RWPE1 (cell line): ENCODE results near the gene ST3GAL5.
"Not testable (repeated sequence)": the region's sequence is repeated elsewhere in the genome, so short reads cannot be mapped to it uniquely, and the experiment has no call there.

Source experiments
- CTCF ChIA-PET: fragments of 350-600 bp; sonication (Branson Sonifier 250); formaldehyde crosslinking; extraction: SDS; loops from one replicate; lab custom pipeline; 2021; lab: Yijun Ruan, JAX
- POLR2A ChIA-PET: fragments of 400-600 bp; formaldehyde crosslinking; extraction: SDS; loops from one replicate; lab custom pipeline; 2020; ENCODE audit warnings: antibody characterized with exemption; ENCODE audit not compliant: low non-redundant PET; lab: Yijun Ruan, JAX
- DNase-seq: peaks from one replicate; pipeline ENCODE4 v3.0.0; 2012; ENCODE audit warnings: low spot score
- H3K27ac ChIP-seq: fragments of 450-650 bp; 2 replicates; pipeline ENCODE4 v1.5.1; 2017
- CTCF ChIP-seq: fragments of 450-650 bp; conservative IDR thresholded peaks from 2 replicates; pipeline ENCODE4 v1.5.1; 2017; ENCODE audit warnings: low read depth, mild to moderate bottlenecking

ST3GAL5 gene

GRCh38 chr2:85888020-85888683 lies 638 bp downstream of the ST3GAL5 start:
- TF ChIP-seq CTCF, result no peak
- ChIA-PET CTCF (interaction anchor here (0.6 to 2.6 kb wide), 16 partner anchors 16 to 303 kb away, joined by 3 to 12 read pairs (median 4); no protein-coding TSS in a partner anchor), POLR2A (no interaction called here)
- peak; percentile 20 for DNase-seq
- peak overlapping the region; percentile 74 for H3K27ac ChIP-seq

DNA sequence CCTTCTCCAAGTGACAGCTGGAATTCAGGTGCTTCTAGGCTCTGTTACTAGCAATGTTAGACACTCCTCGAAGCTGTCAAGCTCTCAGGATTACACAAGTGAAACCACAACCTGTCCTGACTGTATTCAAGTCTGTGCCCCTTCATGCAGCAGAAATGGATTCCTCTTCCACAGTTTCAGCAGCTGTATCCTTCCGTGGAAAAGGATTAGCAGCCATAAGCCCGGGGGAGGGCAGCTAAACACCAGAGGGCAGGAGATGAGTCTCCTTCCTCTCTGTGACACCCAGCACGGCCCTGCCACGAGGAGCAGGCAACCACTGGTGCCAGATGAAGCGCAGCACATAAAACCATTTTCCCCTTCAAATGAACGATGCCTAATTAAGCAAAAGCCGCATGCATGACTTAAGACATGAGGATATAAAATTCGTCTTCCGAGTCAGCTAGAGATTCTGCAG lies 1.2 kb downstream of the ST3GAL5 start:
- peak overlapping the region; percentile 74 for H3K27ac ChIP-seq
- ChIA-PET CTCF (interaction anchor here (0.6 to 2.6 kb wide), 11 partner anchors 26 to 190 kb away, joined by 3 to 12 read pairs (median 4); no protein-coding TSS in a partner anchor), POLR2A (no interaction called here)
- no peak for DNase-seq
- no peak for TF ChIP-seq CTCF

DNA sequence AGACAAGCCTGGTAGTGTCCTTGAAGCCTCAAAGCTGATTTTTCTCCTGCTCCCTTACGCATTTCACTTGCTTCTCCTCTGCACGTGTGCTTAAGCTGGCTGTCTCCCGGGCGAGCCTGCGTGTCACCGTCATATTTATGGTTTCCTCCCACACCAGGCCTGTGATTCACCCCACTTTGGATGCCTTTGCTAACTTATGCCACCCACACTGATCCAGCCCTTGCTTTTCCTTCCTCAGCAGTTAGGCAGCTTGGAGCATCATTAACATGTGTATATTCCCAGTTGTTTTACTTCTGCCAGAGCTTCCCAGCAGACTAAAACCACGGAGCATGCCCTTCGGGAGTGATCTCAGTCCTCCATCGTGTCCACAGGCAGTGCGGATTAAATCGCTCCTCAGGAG lies 2.2 kb downstream of the ST3GAL5 start:
- peak overlapping the region; percentile 62 for H3K27ac ChIP-seq
- DNase-seq, result peak; percentile 77
- ChIA-PET POLR2A (interaction anchor here (0.5 kb wide), 1 partner anchor 11 kb away, joined by 3 read pairs; no protein-coding TSS in a partner anchor), CTCF (interaction anchor here (0.5 to 1.3 kb wide), 6 partner anchors 10 to 723 kb away, joined by 3 to 4 read pairs (median 3); no protein-coding TSS in a partner anchor)
- TF ChIP-seq CTCF, result no peak

- CTCF ChIA-PET, result interaction anchor here (0.5 to 0.8 kb wide), 5 partner anchors 10 to 724 kb away, joined by 3 to 4 read pairs (median 3); no protein-coding TSS in a partner anchor
- POLR2A ChIA-PET, result interaction anchor here (0.5 kb wide), 1 partner anchor 10 kb away, joined by 3 read pairs; no protein-coding TSS in a partner anchor
Observed at GRCh38 chr2:85886141-85886540, 2.6 kb downstream of the ST3GAL5 start.

DNA sequence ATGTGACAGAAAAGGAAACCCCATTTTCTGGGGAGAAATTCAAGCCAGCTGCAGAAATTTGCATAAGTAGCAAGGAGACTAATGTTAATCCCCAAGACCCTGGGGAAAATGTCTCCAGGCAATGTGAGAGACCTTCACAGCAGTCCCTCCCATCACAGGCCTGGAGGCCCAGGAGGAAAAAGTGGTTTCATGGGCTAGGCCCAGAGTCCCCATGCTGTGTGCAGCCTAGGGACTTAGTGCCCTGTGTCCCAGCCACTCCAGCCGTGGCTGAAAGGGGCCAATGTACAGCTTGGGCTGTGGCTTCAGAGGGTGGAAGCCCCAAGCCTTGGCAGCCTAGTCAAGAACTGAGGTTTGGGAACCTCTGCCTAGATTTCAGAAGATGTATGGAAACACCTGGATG lies 7.0 kb downstream of the ST3GAL5 start:
- H3K27ac ChIP-seq, CTCF ChIA-PET, DNase-seq, POLR2A ChIA-PET: not testable (repeated sequence)

More at GRCh38 chr2:85886141-85886540, 2.6 kb downstream of the ST3GAL5 start:
- H3K27ac ChIP-seq, result peak overlapping the region; percentile 62
- no peak for TF ChIP-seq CTCF
- DNase-seq, result no peak

GRCh38 chr2:85880716-85881328 lies 8.0 kb downstream of the ST3GAL5 start:
- CTCF ChIA-PET, result interaction anchor here (0.7 kb wide), 1 partner anchor 1565 kb away, joined by 3 read pairs; no protein-coding TSS in a partner anchor
- H3K27ac ChIP-seq, POLR2A ChIA-PET, DNase-seq: not testable (repeated sequence)

DNA sequence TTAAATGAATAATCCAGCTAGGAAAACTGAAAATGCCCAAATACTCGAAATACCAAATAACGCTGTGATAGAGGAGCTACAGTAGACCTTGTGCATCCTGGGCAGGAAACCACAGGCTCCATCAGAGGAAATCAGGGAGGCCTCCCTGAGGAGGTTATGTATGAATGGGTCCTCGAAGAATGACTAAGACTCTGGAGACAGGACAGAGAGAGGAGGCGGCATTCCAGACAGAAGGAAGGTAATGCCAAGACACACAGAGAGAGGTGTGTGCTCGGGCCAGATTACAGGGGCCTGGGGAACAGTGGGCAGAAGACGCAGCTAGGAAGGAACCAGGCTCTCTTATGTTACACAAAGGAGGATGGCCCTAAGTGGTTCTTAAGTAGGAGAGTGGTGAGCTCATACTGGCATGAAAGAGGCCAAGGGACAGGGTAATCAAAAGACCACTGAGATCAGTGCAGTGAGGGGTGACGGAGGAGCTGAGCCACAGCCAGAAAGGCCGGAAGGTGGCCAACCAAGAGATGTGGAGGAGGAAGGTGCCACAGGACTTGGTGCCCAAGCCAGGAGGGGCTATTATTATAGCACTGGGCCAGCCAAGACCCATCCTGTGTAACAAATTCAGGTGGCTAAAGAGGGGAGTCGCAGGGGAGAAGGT lies 9.9 kb downstream of the ST3GAL5 start:
- H3K27ac ChIP-seq, result no peak overlapping the region
- CTCF ChIA-PET, result interaction anchor here (0.5 kb wide), 1 partner anchor 150 kb away, joined by 4 read pairs; no protein-coding TSS in a partner anchor
- DNase-seq, result no peak
- no peak for TF ChIP-seq CTCF
- POLR2A ChIA-PET, result no interaction called here
